Keratinocyte (primary cell): Measurements from ENCODE around the gene ATXN7L3.

Source experiments
- CTCF ChIP-seq, 3 experiments: IDR thresholded peaks in 1 of 3; conservative IDR thresholded peaks in 1 of 3; optimal IDR thresholded peaks in 1 of 3; 2 replicates in 2 of 3; 3 replicates in 1 of 3; pipeline versions ENCODE3 to v1.5.1; 2011; ENCODE audit warnings: low read length in 3 of 3, mild to moderate bottlenecking in 3 of 3, moderate library complexity in 2 of 3, control low read depth in 1 of 3, inconsistent platforms in 1 of 3; ENCODE audit not compliant: insufficient read depth in 2 of 3; ENCODE audit errors: extremely low read depth in 1 of 3
- EZH2 ChIP-seq: IDR thresholded peaks from one replicate; pipeline ENCODE4 v1.6.1; 2012; ENCODE audit warnings: inconsistent platforms, mild to moderate bottlenecking, low read length, moderate library complexity

- TF ChIP-seq CTCF (optimal IDR thresholded peaks at IDR 0.05 in 1 of 3, IDR thresholded peaks at IDR 0.05 in 1 of 3, conservative IDR thresholded peaks at IDR 0.05 in 1 of 3; ENCODE audit: extremely low read depth in 1 of 3, insufficient read depth in 2 of 3, low read length in 3 of 3) (no peak), EZH2 (no peak)
Measured at GRCh38 chr17:44200478-44201155, 933 bp upstream of the ATXN7L3 start.
